GM18499 (cell line): ENCODE results near the gene CAPN6.

Source experiments
- ATAC-seq: cut with Tn5 transposase; IDR thresholded peaks from one replicate; pipeline ENCODE4 v1.9.1; 2021; ENCODE audit warnings: moderate number of reproducible peaks; ENCODE audit not compliant: insufficient read depth, unreplicated experiment

The CAPN6 gene

DNA sequence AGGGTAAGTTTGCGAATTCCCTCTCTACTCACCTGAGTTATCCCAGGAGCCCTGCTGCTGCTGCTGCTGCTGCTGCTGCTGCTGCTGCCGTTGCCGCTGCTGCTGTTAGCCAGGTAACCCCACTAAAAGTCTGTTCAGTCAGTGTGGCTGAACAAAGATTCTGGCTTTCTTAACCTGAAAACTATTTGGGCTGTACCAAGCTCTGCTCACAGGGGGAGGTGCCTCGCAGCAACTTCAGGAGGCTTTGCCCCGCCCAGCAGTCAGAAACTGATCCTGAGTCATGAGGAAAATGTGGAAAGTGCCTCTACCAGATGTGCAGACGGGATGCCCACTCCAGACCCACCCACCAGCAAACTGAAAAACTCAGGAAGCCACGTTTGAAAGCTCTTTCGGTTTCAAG is at the start of gene CAPN6:
Gene CAPN6, minus strand, starts transcription at position 145 of the 400 bp plus-strand sequence. CDS start 6,547 bp downstream, outside the sequence.
- ATAC-seq = no peak

GRCh38 chrX:111319451-111319850 is 49.2 kb upstream of the CAPN6 start:
- no peak for ATAC-seq

GRCh38 chrX:111318901-111319300 is 48.6 kb upstream of the CAPN6 start:
- no peak for ATAC-seq

DNA sequence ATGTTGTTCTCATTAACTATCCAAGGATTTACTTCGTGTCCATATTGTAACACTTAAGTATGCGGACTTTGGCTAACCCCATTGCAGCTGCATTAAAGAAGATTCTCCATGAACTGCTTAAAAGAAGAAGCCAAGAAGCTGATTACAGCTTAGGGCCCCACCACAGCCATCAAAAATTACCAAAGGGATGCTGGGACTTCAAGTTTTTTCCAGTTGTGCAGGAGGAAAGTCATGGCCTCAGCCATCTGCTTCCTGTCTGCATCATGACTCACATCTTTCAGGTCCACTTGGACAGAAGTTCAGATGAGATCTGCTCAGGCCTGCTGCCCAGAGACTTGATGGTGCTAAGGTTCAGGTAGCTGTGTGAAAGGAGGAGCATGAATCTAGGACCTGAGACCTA is 38.8 kb upstream of the CAPN6 start:
- ATAC-seq = no peak

DNA sequence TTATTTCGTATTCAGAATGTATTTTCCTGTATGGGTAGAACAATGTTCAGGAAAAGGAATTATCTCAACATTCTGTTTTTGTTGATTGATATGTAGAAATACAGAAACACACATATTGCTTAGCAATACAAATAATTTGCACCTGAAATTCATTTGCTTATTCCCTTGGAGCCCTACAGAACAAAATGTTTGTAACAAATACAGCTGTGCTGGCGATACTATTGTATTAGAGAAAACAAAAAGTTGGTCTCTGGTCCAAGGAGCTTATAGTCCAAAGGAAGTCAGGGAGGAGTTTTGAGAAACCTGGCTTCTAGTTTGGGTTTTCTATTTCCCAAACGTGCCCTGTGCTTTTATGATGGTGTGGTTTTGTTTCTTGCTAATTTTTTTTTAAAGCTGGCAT is 37.8 kb upstream of the CAPN6 start:
- ATAC-seq = no peak

- no peak for ATAC-seq
Measured at GRCh38 chrX:111302284-111302683, 32.0 kb upstream of the CAPN6 start.

DNA sequence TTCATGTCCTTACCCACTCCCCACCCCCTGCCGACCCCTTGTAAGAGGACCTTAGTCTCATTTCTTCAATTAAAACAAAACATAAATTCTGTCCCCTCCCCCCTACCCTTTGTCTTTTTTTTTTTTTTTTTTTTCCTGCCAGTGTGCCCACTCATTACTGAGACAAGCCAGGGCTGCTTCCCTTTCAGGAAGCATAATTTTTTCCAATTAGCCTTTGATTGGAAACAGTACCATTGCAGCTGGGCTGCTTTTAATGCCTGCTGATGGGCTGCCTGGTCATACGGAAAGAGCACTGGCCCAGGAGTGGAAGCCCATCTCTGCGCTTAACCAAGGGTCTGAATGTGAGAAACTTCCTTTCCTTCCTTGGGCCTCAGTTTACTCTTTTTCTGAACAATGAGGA is 18.6 kb upstream of the CAPN6 start:
- ATAC-seq = no peak

GRCh38 chrX:111284631-111285293 is 14.5 kb upstream of the CAPN6 start:
- no peak for ATAC-seq

DNA sequence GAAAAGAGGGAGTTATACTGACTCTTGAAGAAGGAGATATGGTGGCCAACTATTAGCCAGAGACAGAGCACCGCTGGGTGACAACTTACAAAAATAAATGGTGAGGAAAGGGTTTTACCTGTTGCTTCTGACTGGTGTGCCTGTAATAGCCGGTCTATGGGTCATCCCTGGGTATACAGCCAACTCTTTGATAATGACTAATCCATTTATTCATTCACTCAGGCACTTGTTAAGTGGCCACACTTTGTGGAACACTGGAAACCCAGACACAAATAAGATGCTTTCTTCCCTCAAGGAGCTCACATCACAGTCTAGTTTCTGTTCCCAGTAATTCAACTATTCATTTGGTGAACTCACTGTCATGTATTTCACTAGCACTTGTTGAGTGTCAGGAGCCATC is 13.2 kb upstream of the CAPN6 start:
- ATAC-seq = no peak

- ATAC-seq = no peak
Measured at GRCh38 chrX:111282991-111283390, 12.7 kb upstream of the CAPN6 start.

DNA sequence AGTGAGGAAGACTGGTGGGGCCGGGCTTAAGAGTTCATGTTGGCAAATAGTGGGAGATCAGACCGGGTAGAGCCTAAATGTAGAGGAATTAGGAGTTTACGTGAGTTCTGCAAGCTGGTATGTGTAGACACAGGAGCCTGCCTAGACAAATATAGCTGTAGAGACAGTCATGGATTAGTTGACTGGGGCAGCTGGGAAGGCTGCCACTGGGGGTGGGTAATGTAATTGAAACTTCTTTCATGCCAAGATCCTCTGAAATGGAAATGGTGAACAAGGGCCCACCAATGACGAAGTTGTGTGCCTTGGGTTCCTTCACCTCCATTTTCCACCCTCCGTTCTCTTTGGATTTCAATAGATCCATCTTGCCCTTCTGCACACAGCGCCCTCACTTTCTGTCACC is 11.9 kb upstream of the CAPN6 start:
- no peak for ATAC-seq

DNA sequence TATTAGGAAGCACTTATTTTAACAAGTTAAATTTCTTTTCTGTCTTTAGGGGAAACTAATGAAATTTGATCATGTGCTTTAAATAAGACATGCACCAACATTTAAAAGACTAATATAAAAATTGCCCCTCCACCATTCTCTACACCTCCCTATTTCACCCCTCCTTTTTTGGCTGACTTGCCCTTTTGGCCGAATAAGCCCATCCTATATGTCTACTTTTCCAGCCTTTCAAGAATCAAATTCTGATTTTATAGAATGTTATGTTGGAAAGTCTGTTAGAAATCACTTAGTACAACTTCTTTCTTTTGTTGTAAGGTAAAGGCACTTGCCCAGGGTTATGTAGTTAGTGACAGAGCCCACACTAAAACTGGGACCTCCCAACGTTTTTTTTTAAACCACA is 1.8 kb downstream of the CAPN6 start:
- ATAC-seq = no peak

- ATAC-seq = no peak
Measured at GRCh38 chrX:111265486-111265885, 4.8 kb downstream of the CAPN6 start.

- no peak for ATAC-seq
Measured at GRCh38 chrX:111264385-111264784, 5.9 kb downstream of the CAPN6 start.

- ATAC-seq = no peak
Measured at GRCh38 chrX:111262086-111262485, 8.2 kb downstream of the CAPN6 start.

DNA sequence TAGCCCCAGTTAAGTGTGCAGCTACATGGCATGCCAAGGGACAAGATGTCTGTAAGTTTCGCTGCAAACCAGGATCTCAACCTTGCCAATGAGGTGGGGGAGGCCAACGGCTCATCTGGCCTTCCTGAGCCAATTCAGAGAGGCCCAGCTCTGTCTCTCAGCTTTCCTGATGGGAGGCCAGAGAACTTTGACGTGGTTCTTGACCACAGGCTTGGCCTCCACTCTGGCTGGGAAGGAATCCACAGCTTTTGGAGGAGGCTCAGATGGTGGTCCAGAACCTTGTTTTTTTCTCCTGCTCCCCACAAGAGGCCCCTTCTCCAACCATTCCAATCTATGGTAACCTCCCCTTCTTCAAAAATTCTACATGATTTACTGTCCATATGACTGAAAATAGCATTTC is 9.8 kb downstream of the CAPN6 start:
- no peak for ATAC-seq

GRCh38 chrX:111259559-111259958 is 10.7 kb downstream of the CAPN6 start:
- ATAC-seq = no peak

GRCh38 chrX:111257733-111258132 is 12.6 kb downstream of the CAPN6 start:
- ATAC-seq = no peak

DNA sequence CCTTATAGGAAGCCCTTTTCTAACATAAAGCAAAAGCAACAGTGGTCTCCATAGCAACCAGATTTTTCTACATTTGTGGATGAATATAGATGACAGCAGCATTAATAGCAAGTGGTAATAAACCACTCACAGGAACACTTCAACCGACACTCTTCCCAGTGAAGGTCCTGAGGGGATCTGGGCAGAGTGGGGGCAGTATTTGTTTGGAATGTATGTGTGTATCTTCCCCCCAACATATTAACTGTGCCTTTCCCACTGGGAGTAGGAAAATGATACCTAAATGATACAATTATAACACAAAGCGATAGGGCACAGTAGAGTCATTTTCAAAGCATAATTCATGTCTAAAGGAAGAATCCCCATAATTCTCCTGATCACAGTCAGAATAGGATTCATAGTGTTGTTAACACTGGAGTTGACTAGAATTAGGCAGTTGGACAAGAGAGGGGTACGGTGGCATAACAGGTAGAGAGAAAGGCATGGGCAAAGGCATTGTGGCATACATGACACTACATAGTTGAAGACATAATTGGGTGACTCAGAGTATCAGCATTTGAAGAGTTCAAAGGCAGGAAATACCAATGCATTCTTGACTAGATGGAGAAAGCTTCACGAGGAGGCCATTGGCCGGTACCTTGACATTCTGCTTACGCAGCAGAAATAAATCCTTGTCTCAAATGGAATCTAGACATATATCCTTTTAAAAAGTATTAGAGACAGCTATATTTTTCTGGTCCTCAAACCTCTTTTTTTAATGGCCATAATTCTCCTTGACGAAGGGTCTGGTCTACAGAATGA is 15.2 kb downstream of the CAPN6 start:
- no peak for ATAC-seq

DNA sequence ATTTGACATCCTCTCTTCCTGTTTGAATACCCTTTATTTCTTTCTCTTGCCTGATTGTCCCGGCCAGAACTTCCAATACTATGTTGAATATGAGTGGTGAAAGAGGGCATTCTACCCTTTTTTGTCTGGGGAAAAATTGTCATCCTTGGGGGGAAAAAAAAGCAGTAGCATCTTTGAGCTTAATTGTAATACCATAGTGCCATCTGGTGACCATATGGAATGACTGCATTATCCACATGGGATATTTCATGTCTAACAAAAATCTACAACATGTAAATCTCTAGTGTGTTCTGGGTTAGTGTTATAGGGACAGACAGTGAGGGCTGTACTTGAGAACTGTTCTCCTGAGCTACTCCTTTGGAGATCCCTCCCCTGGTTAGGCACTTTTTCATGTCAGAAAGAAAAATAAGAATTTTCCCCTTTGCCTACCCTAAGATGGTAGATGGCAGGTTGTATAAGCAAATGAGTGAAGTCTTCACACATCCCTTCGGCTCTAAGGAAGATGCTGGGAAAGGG is 26.0 kb downstream of the CAPN6 start:
- no peak for ATAC-seq

DNA sequence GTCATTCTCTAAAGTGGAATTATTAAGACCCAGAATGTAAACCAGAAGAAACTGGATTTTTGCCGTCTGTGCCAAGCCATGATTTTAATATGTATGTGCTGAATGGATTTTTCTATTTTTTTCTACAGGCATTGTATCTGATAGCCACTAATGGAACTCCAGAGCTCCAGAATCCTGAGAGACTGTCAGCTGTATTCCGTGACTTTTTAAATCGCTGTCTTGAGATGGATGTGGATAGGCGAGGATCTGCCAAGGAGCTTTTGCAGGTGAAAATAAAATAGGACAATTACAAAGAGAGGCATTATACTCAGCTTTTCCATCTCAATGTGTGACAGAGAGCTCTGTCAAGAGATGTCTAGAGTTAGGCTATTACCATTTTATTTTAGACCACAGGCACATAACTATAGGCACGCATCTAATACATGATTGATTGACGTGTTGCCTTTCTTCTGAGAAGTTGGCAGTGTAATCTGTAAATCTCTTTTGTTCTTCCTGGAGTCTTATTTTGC is 53.9 kb downstream of the CAPN6 start:
- ATAC-seq = no peak
